H1 (cell line): ENCODE results near the gene ANXA6.

Experiments
- CREB1 ChIP-seq: IDR thresholded peaks from 2 replicates; pipeline ENCODE4 v1.6.1; 2012; ENCODE audit warnings: inconsistent platforms
- CTCF ChIP-seq, 3 experiments: IDR thresholded peaks; 1 replicate in 2 of 3; 2 replicates in 1 of 3; pipeline versions ENCODE4 v1.5.1 to v1.6.1; 2011; ENCODE audit warnings: low read length in 3 of 3, mild to moderate bottlenecking in 3 of 3, inconsistent platforms in 2 of 3, low read depth in 1 of 3, moderate library complexity in 1 of 3; ENCODE audit not compliant: insufficient read depth in 1 of 3; ENCODE audit errors: control extremely low read depth in 1 of 3
- EP300 ChIP-seq, 2 experiments: IDR thresholded peaks; 1 replicate in 1 of 2; 2 replicates in 1 of 2; pipeline ENCODE4 v1.6.1; 2011 to 2012; ENCODE audit warnings: low read depth in 2 of 2, low read length in 2 of 2, mild to moderate bottlenecking in 2 of 2, borderline replicate concordance in 1 of 2, inconsistent platforms in 1 of 2, moderate library complexity in 1 of 2
- SIN3A ChIP-seq, 2 experiments: IDR thresholded peaks in 1 of 2; conservative IDR thresholded peaks in 1 of 2; 2 replicates each; pipeline ENCODE4 v1.6.1; 2011 to 2012; ENCODE audit warnings: low read length in 2 of 2, improper control_type of control experiment in 1 of 2, low read depth in 1 of 2, mild to moderate bottlenecking in 1 of 2
- YY1 ChIP-seq: IDR thresholded peaks from 2 replicates; pipeline ENCODE4 v1.6.1; 2011; ENCODE audit warnings: low read depth, mild to moderate bottlenecking, low read length
- ZNF274 ChIP-seq: IDR thresholded peaks from 2 replicates; pipeline ENCODE4 v1.7.0; 2012; ENCODE audit warnings: low read length, borderline replicate concordance; ENCODE audit errors: extremely low read depth

DNA sequence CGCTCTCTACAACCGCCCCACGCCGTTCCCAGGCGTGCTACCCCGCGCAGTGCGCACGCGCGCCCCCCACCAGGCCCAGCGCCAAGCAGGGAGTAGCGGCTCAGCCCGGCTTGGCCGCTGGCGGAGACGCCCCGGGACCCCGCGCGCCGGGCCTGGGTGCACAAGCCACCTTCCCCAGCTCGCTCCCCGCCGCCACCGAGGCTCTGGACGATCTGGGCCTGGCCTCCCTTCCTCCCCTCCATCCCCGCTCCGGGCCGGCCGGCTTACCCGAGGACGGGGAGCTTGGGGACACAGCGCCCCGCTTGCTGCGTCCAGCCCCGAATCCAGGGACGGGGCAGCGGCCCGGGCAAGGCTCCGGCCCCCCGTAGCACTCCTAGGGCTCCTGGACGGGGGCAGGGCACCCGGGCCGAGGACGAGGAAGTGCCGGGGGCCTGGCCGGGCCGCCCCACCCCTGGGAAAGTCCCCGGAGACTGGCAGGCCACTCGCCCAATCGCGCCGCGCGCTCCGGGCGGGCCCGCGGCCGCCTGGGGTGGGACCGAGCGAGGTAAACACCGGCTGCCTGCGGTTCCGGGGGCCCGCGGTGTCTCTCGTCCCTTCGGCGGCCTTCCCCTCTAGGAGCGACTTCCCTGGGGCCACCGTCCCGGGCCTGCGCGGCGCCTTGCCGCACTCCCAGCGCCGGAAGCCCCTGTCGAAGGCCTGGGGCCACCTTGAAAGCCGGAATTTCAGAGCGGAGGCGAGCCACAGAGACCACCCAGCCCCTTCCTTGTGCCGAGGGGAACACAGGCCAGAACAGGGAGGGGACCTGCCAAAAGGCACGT, 76.8 kb downstream of the ANXA6 start, which contains the start of gene TNIP1:
- TF ChIP-seq SIN3A (conservative IDR thresholded peaks at IDR 0.05 in 1 of 2, IDR thresholded peaks at IDR 0.05 in 1 of 2; ENCODE audit: low read depth in 1 of 2, low read length in 2 of 2) (no peak), ZNF274 (no peak), CREB1 (no peak), YY1 (no peak), EP300 (IDR thresholded peaks at IDR 0.05; ENCODE audit: borderline replicate concordance in 1 of 2, low read depth in 2 of 2, low read length in 2 of 2) (no peak), CTCF (IDR thresholded peaks at IDR 0.05; ENCODE audit: control extremely low read depth in 1 of 3, insufficient read depth in 1 of 3, low read depth in 1 of 3, low read length in 3 of 3) (no peak)
